K562 (cell line): Measurements from ENCODE around the gene GOLPH3L. TPM values are rescaled to one million over a fixed set of nuclear protein-coding genes. Genes with fewer than 3 reads are reported as not detected.
A peak's percentile ranks its signal among the peaks of the same experiment; 100 is the strongest.

Experiments used
- ARNT ChIP-seq, 2 experiments: fragments of 450-650 bp; IDR thresholded peaks; 2 replicates each; pipeline ENCODE4 v1.6.1; 2016; ENCODE audit warnings: mild to moderate bottlenecking in 1 of 2
- CBX1 ChIP-seq: sonication (generic); IDR thresholded peaks from 2 replicates; pipeline ENCODE4 v1.6.1; 2016; ENCODE audit warnings: antibody characterized with exemption, low read depth, mild to moderate bottlenecking
- ESRRB ChIP-seq: fragments of 250-450 bp; sonication (Bioruptor Pico); IDR thresholded peaks from 2 replicates; pipeline ENCODE4 v1.5.0; 2020; ENCODE audit warnings: mild to moderate bottlenecking, moderate library complexity, borderline replicate concordance
- HDAC3 ChIP-seq: fragments of 450-650 bp; IDR thresholded peaks from 2 replicates; pipeline ENCODE4 v1.6.1; 2018; ENCODE audit warnings: borderline replicate concordance, mild to moderate bottlenecking, moderate library complexity; ENCODE audit not compliant: partially characterized antibody
- KDM4B ChIP-seq, 2 experiments: fragments of 450-650 bp in 1 of 2; sonication (generic) in 1 of 2; IDR thresholded peaks; 2 replicates each; pipeline ENCODE4 v1.6.1; 2016 to 2017; ENCODE audit warnings: borderline replicate concordance in 2 of 2, antibody characterized with exemption in 1 of 2, low read depth in 1 of 2, mild to moderate bottlenecking in 1 of 2
- MECOM ChIP-seq: fragments of 250-450 bp; sonication (Bioruptor Pico); IDR thresholded peaks from 2 replicates; pipeline ENCODE4 v1.8.0; 2022; ENCODE audit warnings: inconsistent platforms
- MITF ChIP-seq: IDR thresholded peaks from 2 replicates; pipeline ENCODE4 v1.6.1; 2014; ENCODE audit warnings: antibody characterized with exemption
- MTA3 ChIP-seq: fragments of 450-650 bp; formaldehyde crosslinking; IDR thresholded peaks from 2 replicates; pipeline ENCODE4 v1.6.1; 2017; ENCODE audit warnings: mild to moderate bottlenecking, borderline replicate concordance
- MXD1 ChIP-seq: fragments of 250-450 bp; sonication (Bioruptor Pico); IDR thresholded peaks from 2 replicates; pipeline ENCODE4 v1.8.0; 2021; ENCODE audit warnings: borderline replicate concordance, mild to moderate bottlenecking, moderate library complexity; ENCODE audit not compliant: poor library complexity, severe bottlenecking
- PHF8 ChIP-seq: fragments of 200-600 bp; sonication (generic); IDR thresholded peaks from 2 replicates; pipeline ENCODE4 v1.6.1; 2012; ENCODE audit warnings: mixed run types, mild to moderate bottlenecking, inconsistent platforms, low read length, moderate library complexity, borderline replicate concordance
- RBM14 ChIP-seq: fragments of 200-400 bp; formaldehyde crosslinking; IDR thresholded peaks from 2 replicates; pipeline ENCODE4 v1.6.1; 2018; ENCODE audit warnings: low read depth, mild to moderate bottlenecking, low read length, moderate library complexity, borderline replicate concordance; ENCODE audit not compliant: insufficient read depth
- RBM17 ChIP-seq: fragments of 200-400 bp; formaldehyde crosslinking; IDR thresholded peaks from 2 replicates; pipeline ENCODE4 v1.6.1; 2017; ENCODE audit warnings: low read depth, mild to moderate bottlenecking, low read length, borderline replicate concordance
- ZNF175 ChIP-seq: fragments of 200-800 bp; sonication (Bioruptor generic); IDR thresholded peaks from 2 replicates; pipeline ENCODE4 v1.6.1; 2016; ENCODE audit warnings: low read depth, mild to moderate bottlenecking, missing genetic modification characterization, missing compliant biosample characterization
- ZNF24 ChIP-seq: fragments of 450-650 bp; IDR thresholded peaks from 2 replicates; pipeline ENCODE4 v1.6.1; 2016
- ZNF3 ChIP-seq: fragments of 250-450 bp; sonication (Bioruptor Pico); IDR thresholded peaks from 2 replicates; pipeline ENCODE4 v1.5.0; 2021; ENCODE audit warnings: mild to moderate bottlenecking, moderate library complexity
- polyA plus RNA-seq, 8 experiments: library from polyadenylated mRNA; depleted of rRNA in 4 of 8; stranded (reverse) in 5 of 8; unstranded in 3 of 8; fragments of >200 nt; fragmentation: Nextera tagmentation in 2 of 8; fragmentation: Illumina TruSeq in 1 of 8; extraction: Ambion mirVana in 2 of 8; extraction: Trizol in 1 of 8; gene quantifications; 2 replicates each; pipeline versions ENCODE4 v1.2.1 to v1.2.3, GENCODE V29; 2011 to 2014; ENCODE audit warnings: inconsistent platforms in 1 of 8, missing spikeins in 1 of 8
- total RNA-seq, 7 experiments: library from RNA; depleted of rRNA in 6 of 7; stranded (reverse); fragments of >200 nt in 6 of 7; fragmentation: Illumina TruSeq in 2 of 7; extraction: Trizol in 2 of 7; gene quantifications; 2 replicates each; pipeline versions ENCODE4 v1.2.1 to v1.2.3, GENCODE V29; 2011 to 2021; ENCODE audit warnings: low replicate concordance in 1 of 7
- TF ChIP-seq, protein P1 (sequence below): fragments of 250-450 bp; sonication (Bioruptor Pico); IDR thresholded peaks from 2 replicates; pipeline ENCODE4 v1.6.1; 2021; ENCODE audit warnings: mild to moderate bottlenecking

GOLPH3L gene
- total and polyA plus RNA-seq, 9 of the 15 experiments (the other 6 are each of a cell fraction or from before 2014, with no cell fraction given): 8.1 to 42.1 (median 21.6) TPM

DNA sequence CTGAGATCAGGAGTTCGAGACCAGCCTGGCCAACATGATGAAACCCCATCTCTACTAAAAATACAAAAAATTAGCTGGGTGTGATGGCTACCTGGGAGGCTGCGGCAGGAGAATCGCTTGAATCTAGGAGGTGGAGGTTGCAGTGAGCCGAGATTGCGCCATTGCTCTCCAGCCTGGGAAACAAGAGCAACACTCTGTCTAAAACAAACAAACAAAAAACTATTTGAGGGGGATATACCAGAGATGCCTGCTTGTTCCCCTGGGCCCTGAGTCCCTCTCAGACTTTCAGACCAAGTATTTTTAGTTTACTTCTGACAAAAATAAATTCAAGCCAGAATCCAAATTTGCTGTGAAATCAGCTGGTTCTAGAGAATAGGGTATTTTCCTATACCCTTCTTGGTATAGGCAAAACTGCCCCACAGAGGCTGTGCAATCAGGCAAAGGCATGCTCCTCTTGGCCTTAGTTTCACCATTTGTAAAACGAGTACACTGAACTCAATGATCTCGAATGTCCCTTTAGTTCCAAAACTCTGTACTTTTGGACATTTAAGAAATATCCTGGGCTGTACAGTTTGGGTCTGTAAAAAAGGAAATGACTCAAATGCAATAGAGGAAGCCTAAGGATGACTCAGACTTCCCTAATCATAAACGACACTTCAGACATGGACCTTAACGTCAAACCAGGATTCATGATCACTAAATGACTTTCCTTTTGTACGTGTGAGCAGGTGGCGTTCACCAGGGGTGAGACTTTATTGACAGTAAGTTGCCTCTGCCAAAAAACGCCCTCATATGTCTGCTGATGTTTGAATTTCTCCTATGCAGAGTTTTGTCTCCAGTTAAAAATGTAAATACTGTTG lies 83.7 kb downstream of the GOLPH3L start (continued):
- TF ChIP-seq, protein P1, sequence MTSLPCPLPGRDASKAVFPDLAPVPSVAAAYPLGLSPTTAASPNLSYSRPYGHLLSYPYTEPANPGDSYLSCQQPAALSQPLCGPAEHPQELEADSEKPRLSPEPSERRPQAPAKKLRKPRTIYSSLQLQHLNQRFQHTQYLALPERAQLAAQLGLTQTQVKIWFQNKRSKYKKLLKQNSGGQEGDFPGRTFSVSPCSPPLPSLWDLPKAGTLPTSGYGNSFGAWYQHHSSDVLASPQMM (CRISPR knock-in tag): no peak
- TF ChIP-seq ZNF24: no peak; the same call in 1 of the 2 replicates
- TF ChIP-seq HDAC3: peak; percentile 80
- TF ChIP-seq RBM14: no peak
- TF ChIP-seq CBX1: no peak
- TF ChIP-seq ARNT (IDR thresholded peaks at IDR 0.05): no peak
- TF ChIP-seq PHF8: no peak; the same call in 1 of the 2 replicates
- TF ChIP-seq MECOM (CRISPR knock-in tag): no peak
- TF ChIP-seq MITF: no peak
- TF ChIP-seq KDM4B (IDR thresholded peaks at IDR 0.05; ENCODE audit: borderline replicate concordance in 2 of 2, low read depth in 1 of 2): no peak
- TF ChIP-seq MXD1 (CRISPR knock-in tag): no peak
- TF ChIP-seq RBM17: no peak
- no peak for TF ChIP-seq ZNF3
- peak; percentile 97 for TF ChIP-seq ZNF175
- no peak for TF ChIP-seq MTA3
- no peak for TF ChIP-seq ESRRB (CRISPR knock-in tag)
